OCI-LY7 (cell line): ENCODE data around the gene GPR55. TPM values are rescaled to one million over a fixed set of nuclear protein-coding genes. Genes with fewer than 3 reads are reported as not detected.

Experiments used
- BruUV-seq: library from RNA; stranded (reverse); fragments of 400-500 nt; replicated peaks from 2 replicates; lab custom pipeline; 2021; lab: Mats Ljungman, UMichigan
- CTCF ChIA-PET: fragments of 300-600 bp; sonication (Branson Sonifier 250); formaldehyde crosslinking; loops from one replicate; lab custom pipeline; 2022; ENCODE audit warnings: antibody characterized with exemption; ENCODE audit not compliant: unreplicated experiment; lab: Charles Lee
- POLR2A ChIA-PET: fragments of 300-600 bp; sonication (Branson Sonifier 250); formaldehyde crosslinking; loops from one replicate; lab custom pipeline; 2022; ENCODE audit warnings: antibody characterized with exemption; lab: Charles Lee
- DNase-seq: peaks from one replicate; pipeline ENCODE4 v3.0.0-alpha.2; 2015; ENCODE audit warnings: low spot score
- H2AFZ ChIP-seq: fragments of 200-600 bp; sonication (generic), shearing (Covaris generic); 2 replicates; pipeline ENCODE4 v1.6.1; 2014; ENCODE audit warnings: mild to moderate bottlenecking, antibody characterized with exemption, low read length, moderate library complexity
- H3K27ac ChIP-seq: fragments of 200-600 bp; sonication (generic); 2 replicates; pipeline ENCODE4 v1.5.1; 2014; ENCODE audit warnings: mixed run types, low read depth, mild to moderate bottlenecking, moderate library complexity, low read length, inconsistent platforms; ENCODE audit not compliant: poor library complexity, severe bottlenecking
- H3K36me3 ChIP-seq: fragments of 200-600 bp; sonication (generic); 2 replicates; pipeline ENCODE4 v1.6.1; 2014; ENCODE audit warnings: mild to moderate bottlenecking, antibody characterized with exemption, low read length, moderate library complexity, mixed read lengths; ENCODE audit not compliant: insufficient read depth
- H3K4me1 ChIP-seq: fragments of 200-600 bp; sonication (generic); 2 replicates; pipeline ENCODE4 v1.5.1; 2014; ENCODE audit warnings: mild to moderate bottlenecking, low read length; ENCODE audit not compliant: insufficient read depth, poor library complexity, severe bottlenecking
- H3K4me2 ChIP-seq: fragments of 200-600 bp; sonication (generic); 2 replicates; pipeline ENCODE4 v1.6.1; 2014; ENCODE audit warnings: mild to moderate bottlenecking, low read length
- H3K4me3 ChIP-seq: fragments of 200-600 bp; sonication (generic); 2 replicates; pipeline ENCODE4 v1.5.1; 2014; ENCODE audit warnings: mild to moderate bottlenecking, low read depth, low read length; ENCODE audit not compliant: poor library complexity, severe bottlenecking
- H3K79me2 ChIP-seq: fragments of 200-600 bp; sonication (generic); 2 replicates; pipeline ENCODE4 v1.6.1; 2016; ENCODE audit warnings: low read depth, mild to moderate bottlenecking, low read length, moderate library complexity, mixed read lengths; ENCODE audit not compliant: insufficient read depth
- H3K9me2 ChIP-seq: fragments of 200-600 bp; sonication (generic); 2 replicates; pipeline ENCODE4 v1.6.1; 2016; ENCODE audit warnings: mild to moderate bottlenecking, low read length, mixed read lengths; ENCODE audit not compliant: insufficient read depth
- H3K9me3 ChIP-seq: fragments of 200-600 bp; sonication (generic); 2 replicates; pipeline ENCODE4 v1.6.1; 2014; ENCODE audit warnings: mild to moderate bottlenecking, mixed run types, low read length, mixed read lengths
- H4K20me1 ChIP-seq: fragments of 200-600 bp; sonication (generic); 2 replicates; pipeline ENCODE4 v1.6.1; 2014; ENCODE audit warnings: mild to moderate bottlenecking, antibody characterized with exemption, low read length, moderate library complexity, mixed read lengths; ENCODE audit not compliant: insufficient read depth
- CTCF ChIP-seq: fragments of 200-600 bp; sonication (generic); conservative IDR thresholded peaks from 2 replicates; pipeline ENCODE4 v1.5.1; 2014; ENCODE audit warnings: mild to moderate bottlenecking, antibody characterized with exemption, low read length, moderate library complexity, mixed read lengths
- EZH2phosphoT487 ChIP-seq: fragments of 200-600 bp; sonication (generic); IDR thresholded peaks from 2 replicates; pipeline ENCODE4 v1.6.1; 2018; ENCODE audit warnings: low read depth, borderline replicate concordance, mild to moderate bottlenecking, mixed run types, antibody characterized with exemption, low read length, moderate library complexity, mixed read lengths
- intact Hi-C: fragments of 100-400 bp; cut with micrococcal nuclease; formaldehyde crosslinking; loops from one replicate; pipeline ENCODE4 v1.10.0; 2022; ENCODE audit not compliant: unreplicated experiment
- total RNA-seq, 2 experiments: library from RNA; depleted of rRNA in 1 of 2; stranded (reverse); fragments of >200 nt in 1 of 2; shearing (Covaris generic) in 1 of 2; gene quantifications; 2 replicates each; pipeline ENCODE4 v1.2.3, GENCODE V29; 2014 to 2022

GPR55 gene
- total RNA-seq, 2 experiments from 2014 or later: 0.22 TPM; not detected in 1

- H3K9me3 ChIP-seq: no peaks in the 10 kb centered on the region
- DNase-seq: no peak
- 0 out of 2 replicates have a peak overlapping the region, but pooled peaks have one; percentile 31 for H3K4me2 ChIP-seq
- no peak overlapping the region for H3K4me3 ChIP-seq
- TF ChIP-seq CTCF (no peak), EZH2phosphoT487 (no peak)
- H3K27ac ChIP-seq: no peak overlapping the region
- H3K79me2 ChIP-seq: no peaks in the 10 kb centered on the region
- no peak overlapping the region for H2AFZ ChIP-seq
- H3K36me3 ChIP-seq: no peaks in the 10 kb centered on the region
- no peaks in the 10 kb centered on the region for H3K9me2 ChIP-seq
- ChIA-PET POLR2A (interaction anchor here (0.9 kb wide), 1 partner anchor 48 kb away, joined by 3 read pairs; no protein-coding TSS in a partner anchor), CTCF (interaction anchor here (0.6 kb wide), 1 partner anchor 9 kb away, joined by 3 read pairs; no protein-coding TSS in a partner anchor)
- intact Hi-C loops: no loop called here
- no peaks in the 10 kb centered on the region; the same call in 1 of the 2 replicates for H4K20me1 ChIP-seq
- no TSS peak for BruUV-seq
- H3K4me1 ChIP-seq: peaks cover 19% of the 10 kb centered on the region
Observed at GRCh38 chr2:230872151-230872967, 52.7 kb downstream of the GPR55 start.

DNA sequence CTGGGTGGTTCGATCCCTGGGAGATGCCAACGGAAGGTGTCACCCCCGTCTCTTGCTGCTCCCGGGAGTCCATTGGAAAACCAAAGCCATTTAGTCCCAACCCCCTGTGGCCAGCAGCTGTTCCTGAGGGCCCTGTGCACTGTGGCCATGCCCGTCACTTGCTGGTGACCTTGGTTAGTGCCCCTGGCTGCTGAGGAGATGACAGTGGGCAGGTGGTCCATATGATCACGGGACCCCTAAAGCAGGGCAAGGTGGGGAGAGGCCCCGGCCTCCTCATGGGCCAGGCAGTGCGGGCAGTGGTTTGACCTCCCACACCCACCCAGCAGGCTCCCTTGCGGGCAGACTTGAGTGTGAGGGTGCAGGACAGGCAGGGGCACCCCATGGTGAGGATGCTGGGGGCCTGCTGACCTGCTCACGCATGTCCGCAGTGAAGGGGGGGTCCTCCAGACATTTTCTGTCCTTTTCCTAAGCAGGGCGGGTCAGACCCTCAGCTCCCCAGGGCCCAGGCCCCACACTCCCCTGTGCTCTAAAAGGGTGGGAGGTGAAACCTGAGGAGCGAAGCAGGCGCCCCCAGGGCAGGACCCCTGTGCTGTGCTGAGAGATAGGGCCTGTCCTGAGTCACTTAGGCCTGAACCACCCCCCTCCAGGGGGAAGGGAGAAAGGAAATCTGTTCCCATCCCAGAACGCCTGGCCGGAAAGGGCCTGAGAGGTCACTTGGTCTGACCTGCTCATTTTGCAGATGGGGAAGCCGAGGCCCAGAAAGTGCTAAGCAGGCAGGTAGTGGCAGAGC is 53.5 kb downstream of the GPR55 start:
- Histone ChIP-seq H3K4me2 (no peak overlapping the region), H4K20me1 (no peaks in the 10 kb centered on the region; the same call in 1 of the 2 replicates), H3K9me3 (no peaks in the 10 kb centered on the region), H3K79me2 (no peaks in the 10 kb centered on the region), H3K27ac (no peak overlapping the region), H3K4me3 (no peak overlapping the region), H3K9me2 (no peaks in the 10 kb centered on the region), H3K36me3 (no peaks in the 10 kb centered on the region), H2AFZ (no peak overlapping the region), H3K4me1 (peaks cover 19% of the 10 kb centered on the region)
- no peak for DNase-seq
- TF ChIP-seq EZH2phosphoT487: no peak
- no peak for TF ChIP-seq CTCF
- ChIA-PET CTCF (no interaction called here), POLR2A (no interaction called here)
- no TSS peak for BruUV-seq
- intact Hi-C loops: no loop called here
